ENCODE results near the gene CACNA1I.

Gene CACNA1I

GRCh38 chr22:39616051-39616450 lies 45.5 kb downstream of the CACNA1I start:
- Histone ChIP-seq H3K4me3 (ENCODE audit: low read depth, low read length) (no peak overlapping the region), H3K36me3 (ENCODE audit: control insufficient read depth in 2 of 2, insufficient read depth in 1 of 2, low read length in 2 of 2) (no peaks in the 10 kb centered on the region), H3K9me3 (ENCODE audit: control insufficient read depth, insufficient read depth, low read depth, low read length) (no peaks in the 10 kb centered on the region), H3K27ac (ENCODE audit: extremely low read depth, low read depth, low read length) (no peak overlapping the region), H3K4me1 (ENCODE audit: control insufficient read depth, insufficient read depth, low read length) (no peaks in the 10 kb centered on the region)
- CTCF ChIA-PET: interaction anchor here (0.7 to 1.0 kb wide), 3 partner anchors 9 to 302 kb away, joined by 4 to 5 read pairs (median 4); no protein-coding TSS in a partner anchor
- TF ChIP-seq ZNF585B (tag by site-specific recombination; IDR thresholded peaks at IDR 0.05) (no peak), ZNF274 (IDR thresholded peaks at IDR 0.05; ENCODE audit: low read length) (no peak), ZNF274 (tag by site-specific recombination; IDR thresholded peaks at IDR 0.05; ENCODE audit: borderline replicate concordance) (no peak), ZNF677 (tag by site-specific recombination; IDR thresholded peaks at IDR 0.05) (no peak), ZNF664 (tag by site-specific recombination; IDR thresholded peaks at IDR 0.05) (no peak), ZSCAN5A (tag by site-specific recombination; IDR thresholded peaks at IDR 0.05) (no peak), ZNF518A (tag by site-specific recombination; conservative IDR thresholded peaks at IDR 0.05; ENCODE audit: low read depth) (no peak), ZNF10 (tag by site-specific recombination; IDR thresholded peaks at IDR 0.05) (no peak), ZFP37 (tag by site-specific recombination; IDR thresholded peaks at IDR 0.05) (no peak)
- POLR2A ChIA-PET: no interaction called here

- no peaks in the 10 kb centered on the region for H3K4me1 ChIP-seq (ENCODE audit: control insufficient read depth, insufficient read depth, low read length)
These were observed 46.2 kb downstream of the CACNA1I start for GRCh38 chr22:39616781-39617180.

More at GRCh38 chr22:39616781-39617180, 46.2 kb downstream of the CACNA1I start:
- H3K27ac ChIP-seq (ENCODE audit: extremely low read depth, low read depth, low read length): no peak overlapping the region
- no peaks in the 10 kb centered on the region for H3K36me3 ChIP-seq (ENCODE audit: control insufficient read depth in 2 of 2, insufficient read depth in 1 of 2, low read length in 2 of 2)
- POLR2A ChIA-PET: no interaction called here
- TF ChIP-seq ZNF677 (tag by site-specific recombination; IDR thresholded peaks at IDR 0.05) (no peak), ZNF394 (tag by site-specific recombination; IDR thresholded peaks at IDR 0.05; ENCODE audit: borderline replicate concordance) (no peak), ZNF777 (tag by site-specific recombination; IDR thresholded peaks at IDR 0.05; ENCODE audit: borderline replicate concordance) (no peak), GFI1B (tag by site-specific recombination; IDR thresholded peaks at IDR 0.05) (no peak), ZNF521 (tag by site-specific recombination; IDR thresholded peaks at IDR 0.05) (no peak), GLI2 (tag by site-specific recombination; IDR thresholded peaks at IDR 0.05; ENCODE audit: borderline replicate concordance, low read depth) (no peak), ZNF280C (tag by site-specific recombination; IDR thresholded peaks at IDR 0.05) (no peak), ZNF660 (tag by site-specific recombination; IDR thresholded peaks at IDR 0.05) (no peak), ZIC2 (tag by site-specific recombination; IDR thresholded peaks at IDR 0.05) (no peak), ZNF670 (tag by site-specific recombination; IDR thresholded peaks at IDR 0.05; ENCODE audit: low read depth) (no peak), ZNF624 (tag by site-specific recombination; IDR thresholded peaks at IDR 0.05) (no peak), ZNF501 (tag by site-specific recombination; IDR thresholded peaks at IDR 0.05) (no peak), ZNF184 (tag by site-specific recombination; IDR thresholded peaks at IDR 0.05) (no peak), ZNF214 (tag by site-specific recombination; IDR thresholded peaks at IDR 0.05; ENCODE audit: borderline replicate concordance) (no peak)
- CTCF ChIA-PET: interaction anchor here (0.7 to 1.1 kb wide), 2 partner anchors 301 to 408 kb away, joined by 5 to 6 read pairs; no protein-coding TSS in a partner anchor
- no peaks in the 10 kb centered on the region for H3K9me3 ChIP-seq (ENCODE audit: control insufficient read depth, insufficient read depth, low read depth, low read length)
- H3K4me3 ChIP-seq (ENCODE audit: low read depth, low read length): no peak overlapping the region

Data from HEK293 (cell line).